VCaP (cell line): ENCODE data around the gene AQP3.
"Not testable (repeated sequence)": the region's sequence is repeated elsewhere in the genome, so short reads cannot be mapped to it uniquely, and the experiment has no call there.

ENCODE experiments used
- H3K27ac ChIP-seq: fragments of 450-650 bp; 2 replicates; pipeline ENCODE4 v1.5.1; 2017
- TF ChIP-seq, protein P1 (sequence below): fragments of 450-650 bp; conservative IDR thresholded peaks from 2 replicates; pipeline ENCODE4 v1.5.1; 2017; ENCODE audit warnings: mild to moderate bottlenecking, moderate library complexity

AQP3 gene

DNA sequence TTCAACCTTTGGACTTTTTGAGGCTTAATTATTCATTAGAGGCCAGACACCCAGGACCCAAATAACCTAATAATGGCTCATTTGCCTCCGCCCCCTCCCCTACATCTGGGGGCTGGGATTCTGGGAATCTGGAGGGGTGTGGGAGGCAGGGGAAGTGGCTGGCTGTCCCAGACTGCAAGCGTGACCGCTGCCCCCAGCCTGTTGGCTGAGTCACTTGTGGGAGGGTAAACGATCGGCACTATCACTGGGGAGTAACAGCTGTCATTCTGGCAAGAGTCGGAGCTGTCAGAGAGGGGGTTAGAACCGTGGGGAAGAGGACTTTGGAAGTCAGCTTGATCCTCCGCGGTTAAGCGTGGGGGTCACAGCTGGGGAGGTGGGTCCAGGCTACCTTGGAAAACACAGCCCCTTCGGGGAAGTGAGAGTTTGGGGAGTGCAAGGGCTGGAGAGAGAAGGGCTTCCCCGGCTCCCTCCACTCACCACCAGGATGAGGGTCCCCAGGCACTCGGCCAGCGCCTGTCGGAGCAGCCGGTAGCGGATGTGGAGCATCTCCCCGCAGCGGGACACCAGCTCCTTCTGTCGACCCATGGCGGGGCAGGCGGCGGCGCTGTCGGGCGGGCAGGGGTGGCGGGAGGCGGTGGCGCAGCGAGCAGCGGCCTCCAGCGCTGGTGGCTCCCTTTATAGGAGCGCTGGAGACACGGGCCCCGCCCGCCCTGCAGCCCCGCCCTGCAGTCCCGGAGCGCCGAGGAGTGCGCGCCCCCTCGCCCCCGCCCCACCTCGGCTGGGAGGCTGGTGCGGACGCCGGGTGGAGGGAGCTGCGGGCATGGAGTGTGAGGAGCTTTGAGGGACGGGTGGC is at the start of gene AQP3:
AQP3 (minus strand) TSS at position 648 of the 853 bp plus-strand sequence; CDS start at position 585, 63 bp downstream.
- peak within 1 kb of the TSS; percentile 95 for H3K27ac ChIP-seq

GRCh38 chr9:33493819-33494218 is 46.4 kb upstream of the AQP3 start:
- peak overlapping the region; percentile 84 for H3K27ac ChIP-seq

More for the DNA sequence above, at the start of gene AQP3:
- TF ChIP-seq, protein P1, sequence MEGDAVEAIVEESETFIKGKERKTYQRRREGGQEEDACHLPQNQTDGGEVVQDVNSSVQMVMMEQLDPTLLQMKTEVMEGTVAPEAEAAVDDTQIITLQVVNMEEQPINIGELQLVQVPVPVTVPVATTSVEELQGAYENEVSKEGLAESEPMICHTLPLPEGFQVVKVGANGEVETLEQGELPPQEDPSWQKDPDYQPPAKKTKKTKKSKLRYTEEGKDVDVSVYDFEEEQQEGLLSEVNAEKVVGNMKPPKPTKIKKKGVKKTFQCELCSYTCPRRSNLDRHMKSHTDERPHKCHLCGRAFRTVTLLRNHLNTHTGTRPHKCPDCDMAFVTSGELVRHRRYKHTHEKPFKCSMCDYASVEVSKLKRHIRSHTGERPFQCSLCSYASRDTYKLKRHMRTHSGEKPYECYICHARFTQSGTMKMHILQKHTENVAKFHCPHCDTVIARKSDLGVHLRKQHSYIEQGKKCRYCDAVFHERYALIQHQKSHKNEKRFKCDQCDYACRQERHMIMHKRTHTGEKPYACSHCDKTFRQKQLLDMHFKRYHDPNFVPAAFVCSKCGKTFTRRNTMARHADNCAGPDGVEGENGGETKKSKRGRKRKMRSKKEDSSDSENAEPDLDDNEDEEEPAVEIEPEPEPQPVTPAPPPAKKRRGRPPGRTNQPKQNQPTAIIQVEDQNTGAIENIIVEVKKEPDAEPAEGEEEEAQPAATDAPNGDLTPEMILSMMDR = peak; percentile 58

DNA sequence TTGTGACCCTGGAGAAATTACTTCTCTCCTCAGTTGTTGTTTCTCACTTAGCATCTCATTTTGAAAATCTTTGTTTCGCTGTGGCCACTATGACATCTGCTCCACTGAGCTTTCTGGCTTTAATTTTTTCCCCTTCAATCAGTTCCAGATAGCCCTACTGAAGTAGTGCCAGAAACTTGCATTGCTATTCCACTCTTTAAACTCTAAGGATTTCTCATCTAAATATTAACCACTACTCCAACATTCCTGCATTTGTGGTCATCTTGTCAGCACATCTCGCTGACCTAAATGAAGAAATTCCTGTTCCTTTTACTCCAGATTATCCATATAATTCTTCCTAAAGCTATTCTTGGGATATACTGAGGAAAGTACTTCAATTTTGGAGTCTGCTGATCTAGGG is 41.7 kb upstream of the AQP3 start:
- no peak overlapping the region for H3K27ac ChIP-seq
- TF ChIP-seq, protein P1 = no peak

DNA sequence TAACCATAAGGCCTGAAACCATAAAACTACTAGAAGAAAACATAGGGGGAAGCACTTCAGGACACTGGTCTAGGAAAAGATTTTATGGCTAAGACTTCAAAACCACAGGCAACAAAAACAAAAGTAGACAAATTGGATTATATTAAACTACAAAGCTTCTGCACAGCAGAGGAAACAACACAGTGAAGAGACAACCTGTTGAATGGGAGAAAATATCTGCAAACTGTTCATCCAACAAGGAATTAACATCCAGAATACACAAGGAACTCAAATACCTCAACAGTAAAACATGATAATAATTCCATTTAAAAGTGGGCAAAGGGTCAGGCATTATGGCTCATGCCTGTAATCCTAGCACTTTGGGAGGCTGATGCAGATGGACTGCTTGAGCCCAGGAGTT is 37.9 kb upstream of the AQP3 start:
- H3K27ac ChIP-seq = not testable (repeated sequence)

- TF ChIP-seq, protein P1 = no peak
- no peak overlapping the region for H3K27ac ChIP-seq
These were observed 33.6 kb upstream of the AQP3 start for GRCh38 chr9:33480976-33481375.

- TF ChIP-seq, protein P1 = no peak
- no peak overlapping the region for H3K27ac ChIP-seq
These were observed 32.7 kb upstream of the AQP3 start for GRCh38 chr9:33480106-33480505.

GRCh38 chr9:33476503-33476902 is 29.1 kb upstream of the AQP3 start:
- TF ChIP-seq, protein P1 = no peak
- H3K27ac ChIP-seq = no peak overlapping the region

- TF ChIP-seq, protein P1 = no peak
- no peak overlapping the region for H3K27ac ChIP-seq
These were observed 28.0 kb upstream of the AQP3 start for GRCh38 chr9:33475357-33475756.
